ENCODE results near the gene MIB1. TPM values are rescaled to one million over a fixed set of nuclear protein-coding genes. Genes with fewer than 3 reads are reported as not detected.

The MIB1 gene
- total and polyA plus RNA-seq, 12 donors: 3.1 to 50.1 (median 20.7) TPM

- no peaks in the 10 kb centered on the region for H3K27me3 ChIP-seq
- no peaks in the 10 kb centered on the region for H3K9me3 ChIP-seq (replicated peaks in 1 of 3)
- no peak overlapping the region for H3K27ac ChIP-seq
- no peaks in the 10 kb centered on the region for H3K36me3 ChIP-seq (replicated peaks in 1 of 2)
- 30 to 41% (median 34%) methylated on average over 3 of the region's 3 CpGs for WGBS, 4 donors
- no peak for DNase-seq
- intact Hi-C loops (cut with DNase I): loop anchor here in 1 of 2 donors (10.0 kb wide), 1 partner anchor 61 kb away; no protein-coding TSS in a partner anchor
- H3K4me3 ChIP-seq: no peak overlapping the region
- peaks cover 4 to 17% of the 10 kb centered on the region in 2 donors for H3K4me1 ChIP-seq (replicated peaks in 1 of 2)
- TF ChIP-seq CTCF (IDR thresholded peaks at IDR 0.05) (no peak), POLR2A (IDR thresholded peaks at IDR 0.05) (no peak)
Observed at GRCh38 chr18:21826196-21826595, 85.6 kb downstream of the MIB1 start.

GRCh38 chr18:21826641-21827302 is 86.2 kb downstream of the MIB1 start:
- no peak overlapping the region for H3K4me3 ChIP-seq
- H3K36me3 ChIP-seq (replicated peaks in 1 of 2): no peaks in the 10 kb centered on the region
- no peaks in the 10 kb centered on the region for H3K9me3 ChIP-seq (replicated peaks in 1 of 3)
- no peaks in the 10 kb centered on the region for H3K27me3 ChIP-seq
- WGBS, 4 donors: 80 to 88% (median 83%) methylated on average over 4 of the region's 4 CpGs
- no peak for DNase-seq
- intact Hi-C loops (cut with DNase I): loop anchor here in 1 of 2 donors (10.0 kb wide), 1 partner anchor 62 kb away; no protein-coding TSS in a partner anchor
- no peak overlapping the region for H3K27ac ChIP-seq
- TF ChIP-seq CTCF (IDR thresholded peaks at IDR 0.05): no peak
- no peak for TF ChIP-seq POLR2A (IDR thresholded peaks at IDR 0.05)
- peaks cover 4 to 17% of the 10 kb centered on the region in 2 donors for H3K4me1 ChIP-seq (replicated peaks in 1 of 2)

GRCh38 chr18:21830532-21830931 is 89.9 kb downstream of the MIB1 start:
- Histone ChIP-seq H3K27me3 (no peaks in the 10 kb centered on the region), H3K4me3 (no peak overlapping the region), H3K9me3 (replicated peaks in 1 of 3) (no peaks in the 10 kb centered on the region), H3K36me3 (replicated peaks in 1 of 2) (no peaks in the 10 kb centered on the region), H3K27ac (no peak overlapping the region), H3K4me1 (replicated peaks in 1 of 2) (peaks cover 4 to 33% of the 10 kb centered on the region in 2 donors)
- intact Hi-C loops (cut with DNase I): no loop called here
- no peak for DNase-seq
- TF ChIP-seq CTCF (IDR thresholded peaks at IDR 0.05): no peak
- no peak for TF ChIP-seq POLR2A (IDR thresholded peaks at IDR 0.05)
- 84 to 93% (median 87%) methylated on average over 3 of the region's 3 CpGs for WGBS, 4 donors

- Histone ChIP-seq H3K36me3 (replicated peaks in 1 of 2) (no peaks in the 10 kb centered on the region), H3K9me3 (replicated peaks in 1 of 3) (no peaks in the 10 kb centered on the region), H3K27me3 (no peaks in the 10 kb centered on the region), H3K27ac (no peak overlapping the region), H3K4me3 (no peak overlapping the region), H3K4me1 (replicated peaks in 1 of 2) (peaks cover 0 to 24% of the 10 kb centered on the region in 2 donors)
- no peak for DNase-seq
- TF ChIP-seq POLR2A (IDR thresholded peaks at IDR 0.05) (no peak), CTCF (IDR thresholded peaks at IDR 0.05) (no peak)
- intact Hi-C loops (cut with DNase I): no loop called here
- 85 to 92% (median 88%) methylated on average over 5 of the region's 5 CpGs for WGBS, 4 donors
Observed at GRCh38 chr18:21831413-21831831, 90.8 kb downstream of the MIB1 start.
